NCI-H1105 treated with DMSO at 0.1 percent for 48 hours (cell line): Measurements from ENCODE around the gene NR2C2AP.
"Not testable (repeated sequence)": the region's sequence is repeated elsewhere in the genome, so short reads cannot be mapped to it uniquely, and the experiment has no call there.

ENCODE experiments used
- DNase-seq: peaks from one replicate; lab custom pipeline; 2025; lab: John Stamatoyannopoulos, UW

The NR2C2AP gene, protein sequence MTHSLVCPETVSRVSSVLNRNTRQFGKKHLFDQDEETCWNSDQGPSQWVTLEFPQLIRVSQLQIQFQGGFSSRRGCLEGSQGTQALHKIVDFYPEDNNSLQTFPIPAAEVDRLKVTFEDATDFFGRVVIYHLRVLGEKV

DNA sequence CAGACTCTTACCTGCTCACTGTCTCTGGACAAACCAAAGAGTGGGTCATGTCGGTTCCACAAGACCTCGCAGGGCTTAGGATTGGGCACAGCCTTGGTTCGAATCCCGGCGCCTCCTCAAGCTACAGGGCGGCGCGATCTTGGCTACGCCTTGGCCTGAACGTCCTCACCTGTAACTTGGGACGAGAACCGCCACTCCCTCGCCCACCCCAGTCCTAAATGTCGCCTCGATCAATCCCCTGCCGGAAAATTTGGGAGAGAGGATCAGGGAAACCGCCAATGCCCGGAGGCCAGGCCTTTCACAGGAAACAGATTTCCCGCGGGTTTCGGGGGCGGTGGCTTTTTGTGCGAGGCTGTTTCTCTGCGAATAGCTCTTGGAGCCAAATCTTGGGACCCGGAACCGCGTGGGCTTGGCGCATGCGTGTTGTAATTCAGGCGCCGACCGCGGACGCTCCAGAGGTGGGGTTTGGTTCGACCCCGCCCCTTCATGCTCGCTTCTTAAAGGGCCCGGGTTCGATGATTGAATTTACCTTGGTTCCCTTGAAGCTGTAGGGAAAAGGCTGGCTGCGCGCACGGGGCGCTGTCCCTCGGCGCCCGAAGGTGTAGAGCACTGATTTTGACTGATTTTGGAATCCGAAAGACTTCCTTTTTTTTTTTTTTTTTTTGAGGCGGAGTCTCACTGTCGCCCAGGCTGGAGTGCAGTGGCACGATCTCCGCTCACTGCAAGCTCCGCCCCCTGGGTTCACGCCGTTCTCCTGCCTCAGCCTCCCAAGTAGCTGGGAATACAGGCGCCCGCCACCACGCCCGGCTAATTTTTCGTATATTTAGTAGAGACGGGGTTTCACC is at the start of gene NR2C2AP:
NR2C2AP (minus strand) TSS at position 403 of the 845 bp plus-strand sequence; CDS start at position 49, 354 bp downstream.
- DNase-seq: peak; percentile 91

DNA sequence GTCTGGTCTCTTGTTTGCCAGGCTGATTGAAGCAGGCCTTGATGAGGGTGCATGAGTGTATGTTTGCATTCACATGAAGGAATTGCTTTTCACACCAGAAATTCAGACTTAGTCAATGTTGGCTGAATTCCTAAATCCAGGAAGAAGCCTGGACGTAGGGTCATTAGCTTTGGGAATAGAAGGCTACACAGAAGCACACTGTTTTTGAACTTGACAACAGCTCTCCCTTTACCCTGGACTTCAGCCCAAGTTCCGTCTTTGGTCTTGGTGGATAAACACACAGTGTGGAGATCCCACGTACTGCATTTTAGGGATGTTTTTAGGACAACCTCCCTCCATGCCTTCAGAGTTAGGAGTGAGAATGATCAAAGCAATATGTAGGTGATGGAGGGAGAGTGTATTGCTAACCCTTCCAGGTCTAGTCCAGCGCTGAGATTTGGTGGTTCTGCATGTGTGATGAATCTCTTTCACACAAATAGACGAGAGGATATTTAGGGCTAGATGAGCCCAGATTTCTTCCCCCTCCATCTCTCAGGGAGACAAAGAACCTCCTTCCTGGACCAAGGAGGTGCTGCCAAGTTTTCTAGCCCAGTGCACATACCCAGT is 47.1 kb upstream of the NR2C2AP start:
- no peak for DNase-seq

DNA sequence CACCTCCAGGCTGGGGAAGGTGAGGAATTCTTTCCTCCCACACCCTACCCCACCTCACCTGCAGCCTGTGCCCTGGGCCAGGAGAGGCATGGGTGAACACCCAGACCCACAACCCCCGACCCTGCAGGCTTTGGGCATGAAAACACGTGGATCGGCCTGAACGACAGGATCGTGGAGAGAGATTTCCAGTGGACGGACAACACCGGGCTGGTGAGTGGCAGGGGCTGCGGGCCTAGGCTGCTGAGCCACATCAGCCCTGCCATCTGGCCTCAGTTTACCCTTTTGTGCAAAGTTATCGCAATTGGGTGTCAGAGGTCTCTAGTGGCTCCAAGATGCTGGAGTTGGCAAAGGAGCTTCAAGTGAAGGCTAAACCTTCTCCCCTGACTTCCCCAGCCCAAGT is 37.3 kb upstream of the NR2C2AP start:
- DNase-seq: no peak

DNA sequence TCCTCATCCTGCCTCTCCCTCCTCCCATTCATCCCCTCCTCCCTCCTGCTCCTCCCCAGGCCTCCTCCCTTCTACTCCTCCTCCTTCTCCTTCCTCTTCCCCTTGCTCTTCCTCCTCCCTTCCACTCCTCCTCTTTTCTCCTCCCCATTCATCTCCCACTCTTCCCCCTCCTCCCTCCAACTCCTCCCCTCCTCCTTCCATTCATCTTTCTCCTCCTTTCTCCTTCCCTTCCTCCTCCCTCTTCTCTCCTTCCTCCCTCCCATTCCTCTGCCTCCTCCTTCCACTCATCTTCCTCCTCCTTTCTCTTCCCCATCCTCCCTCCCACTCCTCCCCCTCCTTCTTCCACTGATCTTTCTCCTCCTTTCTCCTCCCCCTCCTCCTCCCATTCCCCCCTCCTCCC is 36.5 kb upstream of the NR2C2AP start:
- DNase-seq: no peak

DNA sequence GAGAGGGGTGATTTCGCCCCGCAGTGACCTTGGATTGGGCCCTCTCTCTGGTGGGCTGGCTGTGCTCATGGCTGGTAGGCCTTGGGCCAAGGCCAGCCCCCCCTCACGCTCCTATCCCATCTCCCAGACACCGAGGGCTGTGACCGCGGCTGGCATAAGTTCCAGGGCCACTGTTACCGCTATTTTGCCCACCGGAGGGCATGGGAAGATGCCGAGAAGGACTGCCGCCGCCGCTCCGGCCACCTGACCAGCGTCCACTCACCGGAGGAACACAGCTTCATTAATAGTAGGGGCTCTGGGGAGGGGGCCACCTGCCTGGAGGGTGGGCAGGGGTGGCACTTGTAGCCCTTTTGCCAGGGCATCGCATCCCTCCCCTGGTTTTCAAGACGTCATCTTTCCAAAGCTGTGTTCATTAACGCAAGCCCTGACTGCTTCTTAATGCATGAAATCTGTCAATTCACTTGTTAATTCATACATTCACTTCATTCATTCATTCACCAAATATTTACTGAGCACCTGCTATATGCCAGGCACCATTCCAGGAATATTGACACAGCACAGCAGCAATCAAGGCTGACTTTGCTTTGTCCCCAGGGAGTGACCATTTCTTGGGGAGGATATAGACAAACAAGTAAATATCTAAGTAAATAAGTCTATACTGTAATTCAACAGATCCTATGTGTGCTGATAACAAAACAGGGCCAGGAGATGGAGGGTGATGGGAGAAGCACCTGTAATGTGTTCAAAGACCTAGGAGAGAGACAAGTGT is 35.1 kb upstream of the NR2C2AP start:
- DNase-seq: no peak

DNA sequence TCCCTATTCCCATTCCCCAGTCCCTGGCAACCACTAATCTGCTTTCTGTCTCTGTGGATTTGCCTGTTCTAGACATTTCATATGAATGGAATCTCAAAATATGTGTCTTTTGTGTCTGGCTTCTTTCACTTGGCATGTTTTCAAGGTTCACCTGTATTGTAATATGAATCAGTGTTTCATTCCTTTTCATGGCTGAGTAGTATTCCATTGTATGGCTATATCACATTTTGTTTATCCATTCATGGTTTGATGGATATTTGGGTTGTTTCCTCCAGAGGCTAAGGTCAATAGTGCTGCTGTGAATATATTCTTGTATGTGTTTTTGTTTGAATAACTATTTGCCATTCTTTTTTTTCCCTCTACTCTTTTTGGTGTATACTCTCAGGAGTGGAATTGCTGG is 33.0 kb upstream of the NR2C2AP start:
- no peak for DNase-seq

DNA sequence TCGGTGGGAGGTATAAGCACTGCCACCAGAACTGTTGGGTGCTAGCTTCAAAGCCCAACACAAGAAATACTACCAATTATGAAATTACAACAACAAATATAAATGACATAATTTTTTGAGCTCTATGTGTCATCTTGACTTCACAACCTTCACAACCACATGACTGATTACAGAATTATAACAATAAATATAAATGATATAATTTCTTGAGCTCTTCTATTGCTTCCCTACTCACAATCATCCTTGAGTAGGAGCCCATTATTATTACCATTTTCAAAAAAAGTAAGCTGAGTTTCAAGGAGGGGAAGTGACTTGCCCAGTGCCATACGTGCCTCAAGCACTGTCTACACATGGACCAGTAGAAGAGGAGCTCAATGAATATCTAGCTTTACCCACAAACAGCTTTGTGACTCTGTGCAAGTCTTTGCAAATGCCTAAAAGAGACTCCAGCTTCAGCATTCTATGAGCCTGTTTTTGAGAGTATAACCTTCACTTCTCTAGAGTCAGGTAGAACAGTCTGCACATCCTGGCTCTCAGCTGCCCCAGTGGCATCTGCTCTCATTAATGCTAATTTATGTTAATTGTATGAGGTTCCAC is 31.1 kb upstream of the NR2C2AP start:
- DNase-seq: no peak

DNA sequence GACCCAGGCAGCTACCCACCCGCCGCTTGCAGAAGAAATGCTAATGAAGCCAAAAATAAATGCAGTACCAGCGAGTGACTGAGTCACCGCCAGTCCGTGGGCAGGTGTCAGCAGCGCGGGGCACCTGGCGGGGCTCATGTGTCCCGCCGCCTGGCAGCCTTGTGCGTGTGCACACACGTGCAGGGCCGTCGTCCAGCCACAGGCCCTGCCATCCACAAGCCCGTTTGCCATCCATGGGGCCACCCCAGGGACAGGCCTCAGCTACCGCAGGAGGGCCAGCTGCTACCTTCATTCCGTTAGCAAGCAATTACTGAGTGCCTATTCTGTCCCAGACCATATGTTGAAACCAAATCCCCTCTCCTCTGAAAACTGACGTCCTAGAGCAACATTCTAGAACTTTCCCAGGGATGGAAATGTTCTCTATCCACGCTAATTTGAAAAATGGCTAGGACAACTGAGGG is 29.1 kb upstream of the NR2C2AP start:
- no peak for DNase-seq

DNA sequence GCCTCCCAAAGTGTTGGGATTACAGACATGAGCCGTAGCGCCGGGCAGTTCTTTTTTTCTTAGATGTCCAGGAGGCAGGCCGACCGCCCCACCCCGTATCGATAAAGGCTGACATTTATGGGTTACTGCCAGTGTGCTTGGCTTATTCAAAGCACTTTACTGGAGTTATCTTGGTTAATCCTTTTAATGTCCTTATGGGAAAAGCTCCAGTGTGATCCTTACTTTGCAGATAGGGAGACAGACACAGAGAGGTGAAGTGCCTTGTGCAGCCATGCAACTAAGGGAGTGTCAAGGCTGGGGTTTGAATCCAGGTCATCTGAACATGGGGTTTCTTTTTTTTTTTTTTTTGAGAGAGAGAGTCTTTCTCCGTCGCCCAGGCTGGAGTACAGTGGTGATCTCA is 27.8 kb upstream of the NR2C2AP start:
- DNase-seq: no peak

DNA sequence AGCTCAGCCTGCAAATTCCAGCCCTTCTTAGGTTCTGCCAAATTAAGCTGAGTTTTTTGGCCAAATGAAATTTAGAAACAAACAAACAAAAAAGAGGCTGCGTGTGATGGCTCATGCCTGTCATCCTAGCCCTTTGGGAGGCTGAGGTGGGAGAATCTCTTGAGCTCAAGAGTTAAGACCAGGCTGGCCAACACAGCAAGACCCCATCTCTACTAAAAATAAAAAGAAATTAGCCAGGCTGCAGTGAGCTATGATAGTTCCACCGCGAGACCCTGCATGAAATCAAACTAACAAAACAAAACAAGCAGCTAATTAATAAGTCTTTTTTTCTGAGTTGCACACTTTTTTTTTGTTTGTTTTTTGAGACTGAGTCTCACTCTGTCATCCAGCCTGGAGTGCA is 26.5 kb upstream of the NR2C2AP start:
- no peak for DNase-seq

DNA sequence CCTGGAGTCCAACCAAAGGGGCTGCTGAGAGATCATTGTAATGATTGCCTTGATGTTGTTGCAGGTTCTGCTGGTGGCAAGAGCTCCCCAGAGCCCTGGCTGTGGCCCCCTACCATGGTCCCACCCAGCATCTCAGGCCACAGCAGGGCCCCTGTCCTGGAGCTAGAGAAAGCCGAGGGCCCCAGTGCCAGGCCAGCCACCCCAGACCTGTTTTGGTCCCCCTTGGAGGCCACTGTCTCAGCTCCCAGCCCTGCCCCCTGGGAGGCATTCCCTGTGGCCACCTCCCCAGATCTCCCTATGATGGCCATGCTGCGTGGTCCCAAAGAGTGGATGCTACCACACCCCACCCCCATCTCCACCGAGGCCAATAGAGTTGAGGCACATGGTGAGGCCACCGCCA is 24.0 kb upstream of the NR2C2AP start:
- no peak for DNase-seq

DNA sequence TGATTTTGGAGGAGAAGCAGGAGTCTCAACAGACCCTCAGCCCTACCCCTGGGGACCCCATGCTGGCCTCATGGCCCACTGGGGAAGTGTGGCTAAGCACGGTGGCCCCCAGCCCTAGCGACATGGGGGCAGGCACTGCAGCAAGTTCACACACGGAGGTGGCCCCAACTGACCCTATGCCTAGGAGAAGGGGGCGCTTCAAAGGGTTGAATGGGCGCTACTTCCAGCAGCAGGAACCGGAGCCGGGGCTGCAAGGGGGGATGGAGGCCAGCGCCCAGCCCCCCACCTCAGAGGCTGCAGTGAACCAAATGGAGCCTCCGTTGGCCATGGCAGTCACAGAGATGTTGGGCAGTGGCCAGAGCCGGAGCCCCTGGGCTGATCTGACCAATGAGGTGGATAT is 23.4 kb upstream of the NR2C2AP start:
- DNase-seq: no peak

DNA sequence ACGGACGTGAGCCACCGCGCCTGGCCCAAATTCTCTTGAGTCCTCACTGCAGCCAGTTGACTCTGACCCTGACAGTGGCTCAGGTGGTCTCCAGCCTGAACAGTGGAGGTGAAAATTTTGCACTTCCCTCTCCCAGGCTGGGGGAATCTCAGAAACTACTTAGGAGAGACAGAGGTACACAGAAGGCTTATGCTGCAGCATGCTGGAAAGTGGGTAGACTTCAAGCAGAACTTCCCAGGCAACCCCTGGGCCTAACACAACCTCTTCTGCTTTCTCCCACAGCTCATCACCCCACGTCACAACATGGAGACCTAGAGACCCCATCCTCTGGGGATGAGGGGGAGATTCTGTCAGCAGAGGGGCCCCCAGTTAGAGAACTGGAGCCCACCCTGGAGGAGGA is 23.0 kb upstream of the NR2C2AP start:
- DNase-seq: no peak

DNA sequence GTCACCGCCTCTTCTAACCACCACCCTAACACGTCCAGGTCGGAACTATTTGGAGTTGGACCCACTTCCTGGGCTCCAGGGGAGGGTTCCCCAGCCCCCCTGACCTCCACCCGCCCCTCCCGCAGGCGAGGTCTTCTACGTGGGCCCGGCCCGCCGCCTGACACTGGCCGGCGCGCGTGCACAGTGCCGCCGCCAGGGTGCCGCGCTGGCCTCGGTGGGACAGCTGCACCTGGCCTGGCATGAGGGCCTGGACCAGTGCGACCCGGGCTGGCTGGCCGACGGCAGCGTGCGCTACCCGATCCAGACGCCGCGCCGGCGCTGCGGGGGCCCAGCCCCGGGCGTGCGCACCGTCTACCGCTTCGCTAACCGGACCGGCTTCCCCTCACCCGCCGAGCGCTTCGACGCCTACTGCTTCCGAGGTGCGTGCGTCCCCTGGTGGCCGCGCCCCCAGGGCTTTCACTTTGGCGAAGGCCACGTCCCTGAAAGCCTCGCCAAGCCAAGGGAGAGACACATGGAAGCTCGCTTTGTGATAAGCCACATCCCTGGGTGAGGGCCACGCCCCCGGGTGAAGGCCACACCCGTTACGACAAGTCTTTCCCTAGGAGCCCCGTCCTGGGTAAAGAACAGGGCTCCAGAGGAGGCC is 21.8 kb upstream of the NR2C2AP start:
- DNase-seq: peak; percentile 79

DNA sequence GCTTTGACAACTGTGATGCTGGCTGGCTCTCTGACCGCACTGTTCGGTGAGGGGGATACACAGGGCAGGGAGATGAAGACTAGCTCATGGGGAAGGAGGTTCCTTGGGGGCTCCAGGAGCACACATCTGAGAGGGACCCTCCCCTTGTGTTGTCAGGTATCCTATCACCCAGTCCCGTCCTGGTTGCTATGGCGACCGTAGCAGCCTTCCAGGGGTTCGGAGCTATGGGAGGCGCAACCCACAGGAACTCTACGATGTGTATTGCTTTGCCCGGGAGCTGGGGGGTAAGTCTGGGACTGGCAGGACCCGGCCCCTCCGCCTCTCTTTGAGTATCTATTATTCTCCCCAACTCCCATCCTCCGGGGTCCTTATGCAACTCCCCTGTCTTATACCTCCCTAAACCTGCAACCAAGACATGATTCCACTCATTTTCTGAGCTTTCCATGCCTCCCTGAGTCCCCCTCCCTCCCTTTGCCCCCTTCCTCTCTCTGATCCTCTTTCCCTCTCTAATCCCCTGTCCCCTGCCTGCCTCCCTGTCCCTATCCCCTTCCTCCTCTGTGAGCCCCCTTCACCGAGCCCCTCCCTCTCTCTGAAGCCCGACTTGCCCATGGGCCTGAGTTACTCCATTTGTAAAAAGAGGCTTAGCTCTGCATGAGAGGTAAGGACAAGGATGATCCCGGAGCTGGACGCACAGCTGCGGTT is 21.1 kb upstream of the NR2C2AP start:
- no peak for DNase-seq

DNA sequence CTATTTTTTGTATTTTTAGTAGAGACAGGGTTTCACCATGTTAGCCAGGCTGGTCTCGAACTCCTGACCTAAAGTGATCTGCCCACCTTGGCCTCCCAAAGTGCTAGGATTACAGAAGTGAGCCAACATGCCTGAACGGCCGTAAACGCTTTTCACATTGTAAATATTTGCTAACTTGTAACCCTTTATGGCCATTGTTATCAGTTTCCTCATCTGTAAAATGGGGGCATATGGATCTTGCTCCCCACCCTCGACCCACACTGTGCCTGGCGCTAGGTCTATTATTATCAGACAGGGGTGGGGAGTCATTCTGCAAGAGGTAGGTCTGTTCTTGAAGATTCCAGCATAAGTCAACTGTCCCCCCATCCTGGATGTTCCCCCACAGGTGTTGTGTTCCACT is 20.4 kb upstream of the NR2C2AP start:
- no peak for DNase-seq

DNA sequence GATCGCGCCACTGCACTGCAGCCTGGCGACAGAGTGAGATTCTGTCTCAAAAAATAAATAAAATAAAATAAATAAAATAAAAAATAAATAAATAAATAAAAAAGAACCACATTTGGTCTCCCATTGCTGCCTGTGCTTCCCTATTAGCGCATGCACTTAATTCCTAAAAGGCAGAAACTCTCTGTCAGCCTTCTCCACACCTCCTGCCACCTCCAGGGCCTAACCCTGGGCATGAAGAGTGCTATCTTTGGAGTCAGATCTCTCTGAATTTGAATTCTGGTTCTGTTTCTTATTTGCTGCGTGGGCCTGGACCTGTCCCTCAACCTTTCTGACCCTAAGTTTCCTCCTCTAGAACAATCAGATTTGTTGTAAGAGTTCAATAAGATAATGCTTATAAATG is 19.8 kb upstream of the NR2C2AP start:
- DNase-seq: no peak

DNA sequence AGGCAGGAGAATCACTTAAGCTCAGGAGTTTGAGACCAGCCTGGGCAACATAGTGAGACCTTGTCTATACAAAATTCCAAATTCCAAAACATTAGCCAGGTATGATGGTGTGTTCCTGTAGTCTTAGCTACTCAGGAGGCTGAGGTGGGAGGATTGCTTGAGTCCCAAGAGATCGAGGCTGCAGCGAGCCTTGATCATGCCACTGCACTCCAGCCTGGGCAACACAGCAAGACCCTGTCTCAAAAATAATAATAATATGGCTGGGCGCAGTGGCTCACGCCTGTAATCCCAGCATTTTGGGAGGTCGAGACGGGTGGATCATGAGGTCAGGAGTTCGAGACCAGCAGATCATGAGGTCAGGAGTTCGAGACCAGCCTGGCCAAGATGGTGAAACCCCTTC is 17.8 kb upstream of the NR2C2AP start:
- DNase-seq: not testable (repeated sequence)

DNA sequence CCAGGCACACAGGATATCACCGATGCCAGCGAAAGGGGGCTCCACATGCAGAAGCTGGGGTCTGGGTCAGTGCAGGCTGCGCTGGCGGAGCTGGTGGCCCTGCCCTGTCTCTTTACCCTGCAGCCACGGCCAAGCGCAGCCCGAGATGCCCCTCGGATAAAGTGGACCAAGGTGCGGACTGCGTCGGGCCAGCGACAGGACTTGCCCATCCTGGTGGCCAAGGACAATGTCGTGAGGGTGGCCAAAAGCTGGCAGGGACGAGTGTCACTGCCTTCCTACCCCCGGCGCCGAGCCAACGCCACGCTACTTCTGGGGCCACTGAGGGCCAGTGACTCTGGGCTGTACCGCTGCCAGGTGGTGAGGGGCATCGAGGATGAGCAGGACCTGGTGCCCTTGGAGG is 15.7 kb upstream of the NR2C2AP start:
- DNase-seq: no peak

DNA sequence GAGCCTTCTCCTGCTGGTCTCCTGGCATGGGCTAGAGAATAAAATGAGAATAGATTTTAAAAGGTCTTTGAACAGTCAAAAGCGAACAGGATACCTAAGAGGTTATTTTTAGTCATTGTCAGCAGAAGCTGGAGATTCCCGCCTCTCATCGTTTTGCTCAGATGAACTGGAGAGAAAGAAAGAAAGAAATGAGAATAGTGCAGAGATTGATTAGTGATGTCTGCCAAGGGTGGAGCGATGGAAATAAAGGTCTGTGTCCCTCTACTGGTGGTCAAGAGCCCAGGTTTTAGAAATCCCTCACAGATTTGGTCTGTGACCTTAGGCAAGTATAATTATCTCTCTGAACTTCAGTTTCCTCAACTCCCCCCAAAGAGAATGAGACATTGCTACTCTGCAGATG is 13.9 kb upstream of the NR2C2AP start:
- DNase-seq: peak; percentile 11

DNA sequence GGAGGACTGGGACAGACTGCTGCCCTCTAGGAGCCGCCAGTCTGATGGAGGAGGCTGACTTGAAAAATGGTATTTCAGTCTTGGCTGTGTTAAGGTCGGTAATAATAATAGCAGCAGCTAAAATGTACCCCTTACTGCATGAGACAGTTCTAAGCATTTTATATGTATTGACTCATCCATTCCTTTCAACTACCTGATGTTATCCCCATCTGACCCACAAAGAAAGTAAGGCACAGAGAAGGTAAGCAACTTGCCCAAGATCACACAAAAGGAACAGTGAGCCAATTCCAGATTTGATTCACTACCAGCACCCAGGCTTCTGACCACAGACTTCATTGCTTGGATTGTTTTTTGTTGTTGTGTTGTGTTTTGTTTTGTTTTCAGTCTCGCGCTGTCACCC is 12.6 kb upstream of the NR2C2AP start:
- DNase-seq: no peak
